RWPE2 (cell line): Measurements from ENCODE around the gene ETV5.

Experiments used
- ATAC-seq: fragments of 200-7000 bp; cut with Tn5 transposase; 3 replicates; pipeline ENCODE4 v1.9.1; 2021; ENCODE audit warnings: low read depth
- DNase-seq: peaks from one replicate; pipeline ENCODE4 v3.0.0-alpha.2; 2020; ENCODE audit warnings: low spot score
- H3K27ac ChIP-seq: fragments of 450-650 bp; 2 replicates; pipeline ENCODE4 v1.5.1; 2017; ENCODE audit warnings: mild to moderate bottlenecking; ENCODE audit not compliant: poor library complexity, severe bottlenecking
- H3K27me3 ChIP-seq: fragments of 250-450 bp; sonication (Bioruptor Pico); 2 replicates; pipeline ENCODE4 v1.5.1; 2021; ENCODE audit warnings: mild to moderate bottlenecking, moderate library complexity; ENCODE audit not compliant: insufficient read depth, poor library complexity, severe bottlenecking
- H3K36me3 ChIP-seq: fragments of 250-450 bp; sonication (Bioruptor Pico); 2 replicates; pipeline ENCODE4 v1.5.1; 2020; ENCODE audit warnings: low read depth, mild to moderate bottlenecking, moderate library complexity
- H3K4me1 ChIP-seq: fragments of 250-450 bp; sonication (Bioruptor Pico); 2 replicates; pipeline ENCODE4 v1.5.1; 2021; ENCODE audit warnings: mild to moderate bottlenecking, moderate library complexity; ENCODE audit not compliant: insufficient read depth, poor library complexity, severe bottlenecking
- H3K4me3 ChIP-seq: fragments of 250-450 bp; sonication (Bioruptor Pico); 2 replicates; pipeline ENCODE4 v1.5.1; 2021; ENCODE audit warnings: mild to moderate bottlenecking, moderate library complexity; ENCODE audit not compliant: severe bottlenecking
- H3K9me3 ChIP-seq: fragments of 250-450 bp; sonication (Bioruptor Pico); 2 replicates; pipeline ENCODE4 v1.5.1; 2021; ENCODE audit warnings: mild to moderate bottlenecking, moderate library complexity; ENCODE audit not compliant: severe bottlenecking
- TF ChIP-seq, protein P1 (sequence below): fragments of 450-650 bp; IDR thresholded peaks from one replicate; pipeline ENCODE4 v1.5.1; 2017; ENCODE audit warnings: mild to moderate bottlenecking, moderate library complexity; ENCODE audit not compliant: poor library complexity, severe bottlenecking

Gene ETV5

DNA sequence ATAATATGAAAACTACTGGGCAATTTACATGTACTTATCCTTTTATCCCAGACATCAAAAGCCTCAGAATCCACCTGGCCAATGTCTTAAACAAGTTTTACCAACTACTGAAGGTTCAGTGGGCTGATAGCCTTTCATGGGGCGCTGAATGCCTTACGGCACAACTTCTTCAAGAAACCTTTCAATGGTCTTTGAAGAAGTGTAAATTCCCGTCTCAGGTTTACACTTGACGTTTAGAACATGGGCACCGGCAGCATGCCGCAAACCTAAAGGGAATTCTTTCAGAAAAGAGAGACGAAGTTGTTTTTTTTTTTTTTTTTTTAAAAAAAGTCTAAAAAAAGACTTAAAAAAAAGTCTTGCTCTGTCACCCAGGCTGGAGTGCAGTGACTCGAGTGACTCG lies 39.7 kb downstream of the ETV5 start:
- Histone ChIP-seq H3K4me1 (no peaks in the 10 kb centered on the region), H3K36me3 (peaks cover 23% of the 10 kb centered on the region), H3K27ac (no peak overlapping the region), H3K27me3 (no peaks in the 10 kb centered on the region), H3K9me3 (no peaks in the 10 kb centered on the region), H3K4me3 (no peak overlapping the region)
- DNase-seq, result no peak
- TF ChIP-seq, protein P1, sequence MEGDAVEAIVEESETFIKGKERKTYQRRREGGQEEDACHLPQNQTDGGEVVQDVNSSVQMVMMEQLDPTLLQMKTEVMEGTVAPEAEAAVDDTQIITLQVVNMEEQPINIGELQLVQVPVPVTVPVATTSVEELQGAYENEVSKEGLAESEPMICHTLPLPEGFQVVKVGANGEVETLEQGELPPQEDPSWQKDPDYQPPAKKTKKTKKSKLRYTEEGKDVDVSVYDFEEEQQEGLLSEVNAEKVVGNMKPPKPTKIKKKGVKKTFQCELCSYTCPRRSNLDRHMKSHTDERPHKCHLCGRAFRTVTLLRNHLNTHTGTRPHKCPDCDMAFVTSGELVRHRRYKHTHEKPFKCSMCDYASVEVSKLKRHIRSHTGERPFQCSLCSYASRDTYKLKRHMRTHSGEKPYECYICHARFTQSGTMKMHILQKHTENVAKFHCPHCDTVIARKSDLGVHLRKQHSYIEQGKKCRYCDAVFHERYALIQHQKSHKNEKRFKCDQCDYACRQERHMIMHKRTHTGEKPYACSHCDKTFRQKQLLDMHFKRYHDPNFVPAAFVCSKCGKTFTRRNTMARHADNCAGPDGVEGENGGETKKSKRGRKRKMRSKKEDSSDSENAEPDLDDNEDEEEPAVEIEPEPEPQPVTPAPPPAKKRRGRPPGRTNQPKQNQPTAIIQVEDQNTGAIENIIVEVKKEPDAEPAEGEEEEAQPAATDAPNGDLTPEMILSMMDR, result no peak
- ATAC-seq, result no peak

DNA sequence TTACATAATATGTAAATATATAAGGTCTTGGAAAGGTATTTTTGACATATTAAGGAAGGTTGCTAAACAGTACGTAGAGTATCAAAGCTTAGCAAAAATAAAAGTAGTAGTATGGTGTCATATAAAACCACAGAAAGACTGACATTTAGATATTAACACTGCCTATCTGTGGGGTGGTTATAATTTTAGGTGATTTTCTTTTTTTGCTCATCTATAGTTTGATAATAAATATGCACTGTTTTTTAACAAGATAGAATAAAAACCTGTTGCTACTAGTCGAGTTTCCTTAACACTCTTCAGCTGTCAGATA lies 40.7 kb downstream of the ETV5 start:
- no peak for ATAC-seq
- H3K27ac ChIP-seq, result no peak overlapping the region
- TF ChIP-seq, protein P1, result no peak
- peaks cover 32% of the 10 kb centered on the region for H3K36me3 ChIP-seq
- DNase-seq, result no peak
- no peaks in the 10 kb centered on the region for H3K4me1 ChIP-seq
- no peaks in the 10 kb centered on the region for H3K27me3 ChIP-seq
- no peaks in the 10 kb centered on the region for H3K9me3 ChIP-seq
- no peak overlapping the region for H3K4me3 ChIP-seq

DNA sequence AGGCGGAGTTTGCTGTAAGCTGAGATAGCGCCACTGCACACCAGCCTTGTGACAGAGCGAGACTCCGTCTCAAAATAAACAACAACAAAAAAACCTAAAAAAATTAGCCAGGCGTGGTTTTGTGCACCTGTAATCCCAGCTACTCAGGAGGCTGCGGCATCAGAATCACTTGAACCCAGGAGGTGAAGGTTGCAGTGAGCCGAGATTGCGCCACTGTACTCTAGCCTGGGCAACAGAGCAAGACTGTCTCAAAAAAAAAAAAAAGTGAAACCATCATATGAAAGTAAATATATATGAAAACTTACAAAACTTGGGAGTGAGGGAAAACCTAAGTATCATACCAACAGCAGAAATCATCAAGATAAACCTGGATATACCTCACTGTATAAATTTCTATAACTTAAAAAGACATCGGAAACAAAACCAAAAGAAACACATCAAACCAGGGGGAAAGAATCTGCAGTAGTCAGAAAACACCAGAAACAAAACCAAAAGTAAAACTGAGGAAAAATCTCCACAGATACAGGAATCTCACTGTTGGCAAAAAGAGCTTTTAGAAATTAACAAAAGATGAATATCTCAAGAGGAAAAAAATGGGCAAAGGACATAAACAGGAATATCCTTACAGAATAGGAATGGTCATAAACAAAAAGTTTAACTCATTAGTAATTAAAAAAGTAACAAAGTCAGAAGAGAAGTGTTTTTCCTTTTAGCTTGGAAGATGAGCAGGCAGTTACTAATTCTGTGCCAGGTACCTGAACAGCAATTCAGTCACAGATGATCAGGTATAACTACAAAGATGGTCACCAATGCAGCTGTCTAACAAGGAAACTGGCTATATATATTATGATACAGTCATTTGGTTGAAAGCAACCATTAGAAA lies 41.3 kb downstream of the ETV5 start:
- Histone ChIP-seq H3K36me3 (peaks cover 35% of the 10 kb centered on the region), H3K9me3 (no peaks in the 10 kb centered on the region), H3K4me3 (no peak overlapping the region), H3K4me1 (no peaks in the 10 kb centered on the region), H3K27me3 (no peaks in the 10 kb centered on the region), H3K27ac (no peak overlapping the region)
- ATAC-seq (no peak), DNase-seq (no peak)
- TF ChIP-seq, protein P1, result no peak

DNA sequence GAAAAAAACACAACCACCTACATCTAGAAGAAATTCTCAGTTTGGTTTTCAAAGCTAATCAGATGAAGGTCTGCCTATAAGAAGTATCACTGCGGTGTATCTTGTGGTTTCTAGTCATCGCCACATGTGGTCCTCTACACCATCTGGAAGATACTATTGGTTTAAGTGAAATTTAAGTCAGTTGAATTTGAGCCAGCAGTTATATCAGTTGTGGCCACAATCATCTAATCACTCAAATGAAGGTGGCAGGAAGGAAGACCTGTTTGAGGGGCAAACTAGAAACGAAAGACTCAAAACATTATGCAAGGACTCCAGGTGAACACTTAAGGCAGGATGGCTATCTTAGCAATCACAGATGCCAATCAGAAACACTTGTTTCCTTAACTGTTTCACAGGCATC lies 48.7 kb downstream of the ETV5 start:
- no peaks in the 10 kb centered on the region for H3K27me3 ChIP-seq
- TF ChIP-seq, protein P1, result no peak
- H3K4me1 ChIP-seq, result no peaks in the 10 kb centered on the region
- H3K4me3 ChIP-seq, result no peak overlapping the region
- no peak for DNase-seq
- no peak for ATAC-seq
- no peak overlapping the region for H3K27ac ChIP-seq
- peaks cover 79% of the 10 kb centered on the region for H3K36me3 ChIP-seq
- H3K9me3 ChIP-seq, result no peaks in the 10 kb centered on the region

DNA sequence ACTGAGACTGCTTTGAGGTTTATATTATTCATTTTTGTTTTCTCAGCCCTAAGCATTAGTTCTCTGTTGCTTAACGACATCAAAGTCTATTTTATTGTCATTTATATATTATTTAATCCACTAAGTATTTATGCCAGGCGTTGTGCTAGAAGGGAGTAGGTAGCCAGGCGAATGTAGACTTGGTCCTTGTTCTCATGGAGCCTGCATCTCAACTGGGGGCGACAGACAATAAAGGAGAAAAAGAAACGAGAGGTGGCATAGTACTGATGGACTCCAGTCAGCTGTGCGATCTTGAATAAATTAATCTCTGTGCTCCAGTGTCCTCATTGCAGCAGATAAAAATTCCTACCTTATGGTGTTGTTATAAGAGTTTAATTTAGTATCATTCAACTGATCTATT lies 49.7 kb downstream of the ETV5 start:
- H3K4me1 ChIP-seq, result no peaks in the 10 kb centered on the region
- no peak overlapping the region for H3K27ac ChIP-seq
- no peak overlapping the region for H3K4me3 ChIP-seq
- peaks cover 83% of the 10 kb centered on the region for H3K36me3 ChIP-seq
- no peak for ATAC-seq
- no peaks in the 10 kb centered on the region for H3K9me3 ChIP-seq
- no peak for DNase-seq
- TF ChIP-seq, protein P1, result no peak
- no peaks in the 10 kb centered on the region for H3K27me3 ChIP-seq
